Endothelial cell of umbilical vein (primary cell): ENCODE measurements around the gene CHST3. TPM values are rescaled to one million over a fixed set of nuclear protein-coding genes. Genes with fewer than 3 reads are reported as not detected.
A peak's percentile ranks its signal among the peaks of the same experiment; 100 is the strongest.

Experiments
- BruUV-seq: library from RNA; stranded (reverse); fragments of 400-500 nt; replicated peaks from 2 replicates; lab custom pipeline; 2021; lab: Mats Ljungman, UMichigan
- CTCF ChIA-PET: fragments of 300-600, 350-600 bp; sonication (Branson Sonifier 250); formaldehyde crosslinking; loops from one replicate; lab custom pipeline; 2021; ENCODE audit warnings: antibody characterized with exemption, inconsistent platforms; lab: Charles Lee
- POLR2A ChIA-PET: fragments of 300-600, 350-600 bp; sonication (Branson Sonifier 250); formaldehyde crosslinking; loops from one replicate; lab custom pipeline; 2021; ENCODE audit warnings: antibody characterized with exemption, inconsistent platforms; lab: Charles Lee
- DNase-seq: peaks from one replicate; pipeline ENCODE4 v3.0.0-alpha.2; 2011; ENCODE audit warnings: low read depth, low spot score
- FAIRE-seq: peaks from 2 replicates; lab custom pipeline; 2011; peaks lifted over from hg19 to GRCh38; lab: Jason Lieb, UNC
- H2AFZ ChIP-seq: 2 replicates; pipeline ENCODE4 v1.6.0; 2012; ENCODE audit warnings: low read depth, low read length, control low read depth, inconsistent platforms
- H3K27ac ChIP-seq: 2 replicates; pipeline ENCODE4 v1.5.1; 2011; ENCODE audit warnings: low read depth, mild to moderate bottlenecking, control low read depth, low read length, moderate library complexity; ENCODE audit not compliant: insufficient read depth
- H3K27me3 ChIP-seq, 2 experiments: 2 replicates each; pipeline versions ENCODE4 v1.6.0 to v1.6.1; 2011; ENCODE audit warnings: low read length in 2 of 2, mixed read lengths in 1 of 2; ENCODE audit not compliant: control insufficient read depth in 2 of 2, insufficient read depth in 2 of 2
- H3K36me3 ChIP-seq, 2 experiments: 2 replicates in 1 of 2; 3 replicates in 1 of 2; pipeline ENCODE4 v1.5.1; 2011; ENCODE audit warnings: low read length in 2 of 2, mild to moderate bottlenecking in 1 of 2, moderate library complexity in 1 of 2; ENCODE audit not compliant: control insufficient read depth in 2 of 2, insufficient read depth in 2 of 2; ENCODE audit errors: extremely low read depth in 1 of 2
- H3K4me1 ChIP-seq: 3 replicates; pipeline ENCODE4 v1.5.1; 2011; ENCODE audit warnings: mild to moderate bottlenecking, low read length; ENCODE audit not compliant: control insufficient read depth, insufficient read depth; ENCODE audit errors: extremely low read depth
- H3K4me2 ChIP-seq: 2 replicates; pipeline ENCODE4 v1.6.1; 2011; ENCODE audit warnings: low read length, control low read depth, mixed read lengths; ENCODE audit not compliant: insufficient read depth
- H3K4me3 ChIP-seq, 3 experiments: fragments of 200-600 bp in 1 of 3; sonication (generic), shearing (Covaris generic) in 1 of 3; replicated peaks in 1 of 3; 2 replicates each; pipeline ENCODE4 v1.5.1; 2011 to 2016; ENCODE audit warnings: control low read depth in 3 of 3, low read length in 3 of 3, mild to moderate bottlenecking in 2 of 3, inconsistent platforms in 1 of 3, low read depth in 1 of 3, moderate library complexity in 1 of 3; ENCODE audit not compliant: insufficient read depth in 1 of 3
- H3K79me2 ChIP-seq: 2 replicates; pipeline ENCODE4 v1.6.0; 2012; ENCODE audit warnings: low read length, inconsistent platforms; ENCODE audit not compliant: control insufficient read depth, insufficient read depth
- H3K9ac ChIP-seq: replicated peaks from 2 replicates; pipeline ENCODE3; 2011; ENCODE audit warnings: low read length, control low read depth; ENCODE audit not compliant: insufficient read depth; ENCODE audit errors: extremely low read depth
- H3K9me1 ChIP-seq: replicated peaks from 3 replicates; pipeline ENCODE4 v1.6.0; 2011; ENCODE audit warnings: mild to moderate bottlenecking, low read length; ENCODE audit not compliant: control insufficient read depth, insufficient read depth; ENCODE audit errors: extremely low read depth
- H3K9me3 ChIP-seq: replicated peaks from 2 replicates; pipeline ENCODE4 v1.5.1; 2012; ENCODE audit warnings: low read length, inconsistent platforms; ENCODE audit not compliant: control insufficient read depth, insufficient read depth
- H4K20me1 ChIP-seq: replicated peaks from 2 replicates; pipeline ENCODE3; 2011; ENCODE audit warnings: mild to moderate bottlenecking, low read length; ENCODE audit not compliant: control insufficient read depth, insufficient read depth; ENCODE audit errors: extremely low read depth
- EZH2 ChIP-seq: IDR thresholded peaks from 2 replicates; pipeline ENCODE4 v1.6.1; 2012; ENCODE audit warnings: borderline replicate concordance, low read depth, mild to moderate bottlenecking, moderate library complexity, low read length, inconsistent platforms; ENCODE audit not compliant: severe bottlenecking
- FOS ChIP-seq: IDR thresholded peaks from 2 replicates; pipeline ENCODE4 v1.6.1; 2011; ENCODE audit warnings: mild to moderate bottlenecking, low read length, moderate library complexity, borderline replicate concordance; ENCODE audit not compliant: insufficient read depth
- GATA2 ChIP-seq: IDR thresholded peaks from 2 replicates; pipeline ENCODE4 v1.7.0; 2011; ENCODE audit warnings: low read depth, mild to moderate bottlenecking, moderate library complexity, mixed read lengths, low read length; ENCODE audit not compliant: insufficient read length, insufficient read depth
- JUN ChIP-seq: IDR thresholded peaks from 2 replicates; pipeline ENCODE4 v1.6.1; 2011; ENCODE audit warnings: borderline replicate concordance, low read depth; ENCODE audit not compliant: insufficient read length, insufficient read depth
- MAX ChIP-seq: IDR thresholded peaks from 2 replicates; pipeline ENCODE4 v1.6.1; 2011; ENCODE audit not compliant: insufficient read depth, insufficient read length
- MYC ChIP-seq: IDR thresholded peaks from one replicate; pipeline ENCODE4 v1.6.1; 2011; ENCODE audit warnings: mild to moderate bottlenecking, low read depth, low read length
- POLR2A ChIP-seq: IDR thresholded peaks from 2 replicates; pipeline ENCODE4 v1.6.1; 2012; ENCODE audit warnings: low read depth, mild to moderate bottlenecking, control low read depth, low read length
- POLR2AphosphoS5 ChIP-seq: IDR thresholded peaks from 2 replicates; pipeline ENCODE4 v1.6.1; 2012; ENCODE audit warnings: low read depth, mild to moderate bottlenecking, control low read depth, low read length, moderate library complexity; ENCODE audit not compliant: insufficient read depth
- dilution Hi-C: fragments of 300-500 bp; cut with MboI; formaldehyde crosslinking; loops from one replicate; pipeline ENCODE4 v1.15.0; 2019; ENCODE audit warnings: low sequenced_read_pairs; ENCODE audit not compliant: extremely low pct_ligation_motif_present
- intact Hi-C: fragments of 100-400 bp; cut with micrococcal nuclease; formaldehyde crosslinking; loops from one replicate; pipeline ENCODE4 v1.10.0; 2022
- polyA plus RNA-seq, 4 experiments: library from polyadenylated mRNA; depleted of rRNA in 3 of 4; stranded (reverse) in 3 of 4; unstranded in 1 of 4; fragments of >200 nt; gene quantifications; 2 replicates each; pipeline versions ENCODE4 v1.2.1 to v1.2.3, GENCODE V29; 2011 to 2012; ENCODE audit warnings: missing spikeins in 1 of 4
- total RNA-seq: library from RNA; stranded (reverse); gene quantifications from 2 replicates; pipeline ENCODE4 v1.2.3, GENCODE V29; 2021
- TF ChIP-seq, protein P1 (sequence below), 2 donors: IDR thresholded peaks; 1 replicate in 1 of 2; 2 replicates in 1 of 2; pipeline ENCODE4 v1.5.1; 2011; ENCODE audit warnings: low read length in 2 of 2, mild to moderate bottlenecking in 2 of 2, moderate library complexity in 2 of 2, control low read depth in 1 of 2, inconsistent platforms in 1 of 2, low read depth in 1 of 2; ENCODE audit not compliant: insufficient read depth in 1 of 2; ENCODE audit errors: extremely low read depth in 1 of 2

CHST3 gene
- total and polyA plus RNA-seq, 2 donors (not counting 3 experiments of a cell fraction or from before 2014, with no cell fraction given): 5.5 to 11.5 TPM

DNA sequence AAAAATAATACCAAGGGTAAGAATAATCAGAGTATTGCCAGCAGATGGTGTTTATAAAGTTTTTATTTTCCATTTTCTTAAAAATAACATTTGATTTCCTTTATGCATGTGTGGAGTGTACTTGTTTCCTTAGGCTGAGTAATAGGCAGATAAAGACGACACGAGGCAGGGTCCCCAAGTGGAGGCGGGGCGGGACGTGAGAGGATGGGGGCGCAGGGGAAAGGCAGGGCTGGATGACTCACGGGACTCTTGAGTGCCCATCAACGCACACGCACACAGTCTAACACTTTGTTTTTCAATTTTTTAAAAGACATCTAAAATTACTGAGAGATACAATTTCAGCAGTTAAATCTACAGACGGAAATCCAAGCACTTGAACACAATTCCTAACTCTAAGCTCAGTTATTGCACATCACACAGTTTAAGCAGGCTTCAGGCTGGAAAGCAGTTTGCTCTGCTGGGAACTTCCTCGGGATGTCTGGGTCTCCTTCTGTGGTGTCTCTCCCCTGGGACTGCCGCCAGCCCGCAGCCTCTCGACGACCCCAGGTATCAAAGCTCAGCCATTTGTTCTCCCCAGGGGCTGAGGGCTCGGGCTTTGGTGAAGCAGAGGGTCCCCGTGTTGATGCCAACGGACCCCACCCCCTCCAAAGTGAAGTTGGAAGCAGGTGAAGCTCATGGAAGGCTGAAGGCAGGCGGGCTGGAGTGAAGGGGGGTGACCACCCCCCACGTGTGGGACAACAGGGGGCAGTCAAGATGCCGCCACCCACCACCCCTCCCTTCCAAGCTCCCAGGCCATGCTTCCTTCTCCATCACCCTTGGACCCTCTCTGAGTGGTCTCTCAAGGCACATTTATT is 95.0 kb downstream of the CHST3 start:
- TF ChIP-seq MYC: no peak
- TF ChIP-seq FOS: peak; percentile 68
- ChIA-PET CTCF (interaction anchor here (1.3 to 4.1 kb wide), 4 partner anchors 10 to 163 kb away, joined by 3 to 54 read pairs (median 8); no protein-coding TSS in a partner anchor), POLR2A (interaction anchor here (0.6 kb wide), 1 partner anchor 195 kb away, joined by 3 read pairs; no protein-coding TSS in a partner anchor)
- intact Hi-C loops: no loop called here
- no peaks in the 10 kb centered on the region for H4K20me1 ChIP-seq
- H3K9me3 ChIP-seq: no peaks in the 10 kb centered on the region
- peaks cover 10% of the 10 kb centered on the region for H3K4me1 ChIP-seq
- no peak overlapping the region for H3K27ac ChIP-seq
- DNase-seq (peak; percentile 73), FAIRE-seq (peak; percentile 8)
- H3K4me3 ChIP-seq: no peak overlapping the region
- peak overlapping the region; percentile 57 for H3K4me2 ChIP-seq
- H3K27me3 ChIP-seq: no peaks in the 10 kb centered on the region
- dilution Hi-C loops: no loop called here
- H3K79me2 ChIP-seq: no peaks in the 10 kb centered on the region
- H3K9ac ChIP-seq: no peak overlapping the region
- H2AFZ ChIP-seq: peak overlapping the region; percentile 81
- no peaks in the 10 kb centered on the region for H3K36me3 ChIP-seq
- H3K9me1 ChIP-seq: no peaks in the 10 kb centered on the region
- BruUV-seq: no TSS peak

GRCh38 chr10:72059843-72060822 is 95.9 kb downstream of the CHST3 start:
- Histone ChIP-seq H4K20me1 (no peaks in the 10 kb centered on the region), H3K36me3 (no peaks in the 10 kb centered on the region), H3K4me1 (peaks cover 10% of the 10 kb centered on the region), H3K27ac (no peak overlapping the region), H3K9me3 (no peaks in the 10 kb centered on the region), H2AFZ (no peak overlapping the region), H3K9me1 (no peaks in the 10 kb centered on the region), H3K79me2 (no peaks in the 10 kb centered on the region), H3K4me2 (no peak overlapping the region), H3K27me3 (no peaks in the 10 kb centered on the region), H3K9ac (no peak overlapping the region), H3K4me3 (no peak overlapping the region)
- DNase-seq (no peak), FAIRE-seq (no peak)
- no peak for TF ChIP-seq MAX
- TF ChIP-seq MYC: no peak
- TF ChIP-seq JUN: no peak
- TF ChIP-seq FOS: no peak
- TF ChIP-seq, protein P1, sequence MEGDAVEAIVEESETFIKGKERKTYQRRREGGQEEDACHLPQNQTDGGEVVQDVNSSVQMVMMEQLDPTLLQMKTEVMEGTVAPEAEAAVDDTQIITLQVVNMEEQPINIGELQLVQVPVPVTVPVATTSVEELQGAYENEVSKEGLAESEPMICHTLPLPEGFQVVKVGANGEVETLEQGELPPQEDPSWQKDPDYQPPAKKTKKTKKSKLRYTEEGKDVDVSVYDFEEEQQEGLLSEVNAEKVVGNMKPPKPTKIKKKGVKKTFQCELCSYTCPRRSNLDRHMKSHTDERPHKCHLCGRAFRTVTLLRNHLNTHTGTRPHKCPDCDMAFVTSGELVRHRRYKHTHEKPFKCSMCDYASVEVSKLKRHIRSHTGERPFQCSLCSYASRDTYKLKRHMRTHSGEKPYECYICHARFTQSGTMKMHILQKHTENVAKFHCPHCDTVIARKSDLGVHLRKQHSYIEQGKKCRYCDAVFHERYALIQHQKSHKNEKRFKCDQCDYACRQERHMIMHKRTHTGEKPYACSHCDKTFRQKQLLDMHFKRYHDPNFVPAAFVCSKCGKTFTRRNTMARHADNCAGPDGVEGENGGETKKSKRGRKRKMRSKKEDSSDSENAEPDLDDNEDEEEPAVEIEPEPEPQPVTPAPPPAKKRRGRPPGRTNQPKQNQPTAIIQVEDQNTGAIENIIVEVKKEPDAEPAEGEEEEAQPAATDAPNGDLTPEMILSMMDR (IDR thresholded peaks at IDR 0.05; ENCODE audit: extremely low read depth in 1 of 2, insufficient read depth in 1 of 2, low read depth in 1 of 2, low read length in 2 of 2): no peak
- no peak for TF ChIP-seq EZH2
- TF ChIP-seq GATA2: no peak
- TF ChIP-seq POLR2AphosphoS5: no peak
- TF ChIP-seq POLR2A: no peak
- ChIA-PET POLR2A (no interaction called here), CTCF (interaction anchor here (1.3 to 4.1 kb wide), 4 partner anchors 10 to 164 kb away, joined by 3 to 54 read pairs (median 8); no protein-coding TSS in a partner anchor)
- BruUV-seq: no TSS peak
- dilution Hi-C loops (no loop called here), intact Hi-C loops (no loop called here)
